GM10266 (cell line): ENCODE data around the gene SLC43A2.
A peak's percentile ranks its signal among the peaks of the same experiment; 100 is the strongest.
"Not testable (repeated sequence)": the region's sequence is repeated elsewhere in the genome, so short reads cannot be mapped to it uniquely, and the experiment has no call there.

Experiments used
- DNase-seq: peaks from one replicate; pipeline ENCODE4 v3.0.0; 2012; ENCODE audit errors: extremely low spot score
- CTCF ChIP-seq: IDR thresholded peaks from 2 replicates; pipeline ENCODE4 v1.5.1; 2012; ENCODE audit warnings: mild to moderate bottlenecking, low read depth; ENCODE audit not compliant: control insufficient read depth, insufficient read depth; ENCODE audit errors: missing control alignments

SLC43A2 gene

GRCh38 chr17:1627982-1628855 lies at the start of gene SLC43A2:
Gene SLC43A2 (minus strand): TSS chr17:1628834. CDS start chr17:1627874, 960 bp downstream.
- no peak for TF ChIP-seq CTCF
- peak; percentile 97 for DNase-seq

- TF ChIP-seq CTCF: no peak
Observed at GRCh38 chr17:1676401-1676800, 47.8 kb upstream of the SLC43A2 start.

DNA sequence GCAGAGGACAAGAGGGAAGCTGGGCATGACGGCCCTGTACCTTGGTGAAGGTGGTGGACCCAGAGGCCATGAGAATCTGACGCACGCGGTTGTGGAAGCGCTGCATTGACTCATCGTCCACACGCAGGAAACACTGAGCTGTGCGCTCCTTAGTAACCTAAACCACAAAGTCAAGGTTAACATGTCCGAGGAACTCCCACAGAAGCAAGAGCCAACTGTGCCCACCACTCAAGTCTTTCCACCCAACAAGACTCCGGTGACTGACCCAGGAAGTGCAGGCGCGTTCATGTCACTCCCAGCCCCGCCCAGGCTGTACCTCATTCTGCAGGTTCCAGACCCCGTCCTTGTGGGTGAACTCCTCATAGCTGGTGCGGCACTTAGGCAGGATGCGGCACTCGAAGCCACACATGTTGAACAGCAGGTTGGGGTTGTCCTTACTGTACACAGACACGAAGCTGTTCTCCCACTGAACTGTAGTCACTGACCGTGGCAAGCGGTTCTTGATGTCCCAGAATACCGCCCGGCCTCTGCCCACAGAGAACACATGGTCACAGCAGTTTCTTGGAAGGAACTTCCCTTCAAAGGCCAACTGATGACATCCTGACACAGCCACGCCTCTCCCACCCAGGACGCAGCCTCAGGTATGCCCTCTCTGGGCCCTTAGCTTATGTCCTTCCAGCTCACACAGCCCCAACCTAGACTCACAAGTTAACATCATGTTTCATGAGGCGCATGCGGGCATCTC lies 44.6 kb upstream of the SLC43A2 start:
- DNase-seq: no peak
- TF ChIP-seq CTCF: no peak

More at GRCh38 chr17:1676401-1676800, 47.8 kb upstream of the SLC43A2 start:
- DNase-seq: no peak

- not testable (repeated sequence) for DNase-seq
Observed at GRCh38 chr17:1663934-1664333, 35.3 kb upstream of the SLC43A2 start.

DNA sequence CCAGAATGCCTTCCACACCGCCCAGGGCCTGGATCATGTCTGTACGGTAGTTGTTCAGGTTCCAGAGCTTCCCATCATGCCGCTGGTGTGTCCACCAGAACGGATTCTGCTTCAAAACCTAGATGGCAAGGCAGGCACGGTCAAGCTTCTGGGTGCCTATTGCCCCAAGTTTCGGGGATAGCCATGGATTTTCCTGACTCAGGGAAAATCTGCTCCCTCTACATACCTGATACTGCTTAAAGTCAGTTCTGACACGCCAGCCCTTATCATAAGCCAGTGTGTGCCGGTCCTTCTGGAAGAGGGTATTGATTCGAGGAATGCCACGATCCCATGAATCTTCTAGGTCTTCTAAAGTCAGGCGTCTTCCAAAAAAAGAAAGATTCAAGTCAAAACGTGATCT lies 32.4 kb upstream of the SLC43A2 start:
- TF ChIP-seq CTCF: no peak

DNA sequence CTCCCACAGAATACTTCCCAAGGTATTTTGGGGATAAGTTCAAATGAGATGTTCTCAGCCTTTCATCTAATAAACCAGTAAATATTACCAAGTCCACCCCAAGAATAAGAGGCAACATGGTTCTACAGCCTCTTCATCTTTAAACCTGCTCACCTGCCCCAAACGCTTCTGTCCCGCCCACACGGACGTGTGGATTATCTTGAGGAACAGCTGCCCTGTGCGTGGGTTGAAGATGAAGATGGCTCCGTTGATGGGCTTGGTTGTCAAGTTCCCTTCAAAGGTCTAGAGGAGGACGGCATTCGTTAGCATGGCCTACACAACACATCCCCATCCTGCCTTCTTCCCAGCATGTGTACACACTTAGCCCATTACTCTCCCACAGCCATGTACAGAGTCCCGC lies 29.5 kb upstream of the SLC43A2 start:
- TF ChIP-seq CTCF: no peak
- DNase-seq: no peak

More for the DNA sequence above, 32.4 kb upstream of the SLC43A2 start:
- DNase-seq: no peak

DNA sequence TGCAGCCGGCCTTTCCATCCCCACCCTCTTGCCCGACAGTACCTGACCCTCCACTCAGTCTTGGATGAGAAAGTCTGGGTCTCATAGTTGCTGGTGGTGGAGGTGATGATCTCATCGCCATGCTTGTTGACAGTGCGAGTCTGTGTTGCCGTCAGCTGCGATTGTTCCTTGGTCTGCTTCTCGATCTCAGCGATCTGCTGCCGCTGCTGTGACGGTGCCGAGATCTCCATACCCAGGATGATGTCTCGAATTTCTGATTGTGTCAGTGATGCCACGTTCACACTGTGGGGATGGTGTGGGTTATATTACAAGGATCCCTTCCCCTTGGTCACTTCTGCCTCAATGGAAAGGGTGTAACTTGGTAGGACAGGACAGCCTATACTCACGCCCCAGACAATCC lies 25.1 kb upstream of the SLC43A2 start:
- TF ChIP-seq CTCF: no peak
- no peak for DNase-seq

DNA sequence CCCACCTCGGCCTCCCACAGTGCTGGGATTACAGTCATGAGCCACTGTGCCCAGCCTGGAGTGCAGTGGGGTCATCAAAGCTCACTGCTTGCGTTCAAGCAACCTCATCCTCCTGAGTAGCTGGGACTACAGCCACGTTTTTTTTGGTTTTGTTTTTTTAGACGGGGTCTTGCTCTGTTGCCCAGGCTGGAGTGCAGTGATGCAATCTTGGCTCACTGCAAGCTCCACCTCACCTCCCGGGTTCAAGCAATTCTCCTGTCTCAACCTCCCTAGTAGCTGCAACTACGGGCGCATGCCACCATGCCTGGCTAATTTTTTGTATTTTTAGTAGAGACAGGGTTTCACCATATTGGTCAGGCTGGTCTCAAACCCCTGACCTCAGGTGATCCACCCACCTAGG lies 24.2 kb upstream of the SLC43A2 start:
- DNase-seq: not testable (repeated sequence)
